Activated T-helper 9 cell treated with anti-CD3 and anti-CD28 coated beads, Interleukin-2, amount 50 U/mL, for 16 hours (primary cell): ENCODE measurements around the gene PPP1R9A.

Experiments
- DNase-seq: peaks from one replicate; pipeline ENCODE4 v3.0.0-alpha.2; 2020; ENCODE audit warnings: low read depth

Gene PPP1R9A

GRCh38 chr7:95263785-95264362 is 356.5 kb downstream of the PPP1R9A start:
- DNase-seq: no peak

GRCh38 chr7:95264363-95264891 is 357.0 kb downstream of the PPP1R9A start:
- no peak for DNase-seq

GRCh38 chr7:95265634-95266033 is 358.2 kb downstream of the PPP1R9A start:
- no peak for DNase-seq

GRCh38 chr7:95267754-95268153 is 360.4 kb downstream of the PPP1R9A start:
- DNase-seq: no peak

GRCh38 chr7:95269640-95270039 is 362.2 kb downstream of the PPP1R9A start:
- no peak for DNase-seq

GRCh38 chr7:95276114-95276513 is 368.7 kb downstream of the PPP1R9A start:
- DNase-seq: no peak

GRCh38 chr7:95279417-95279816 is 372.0 kb downstream of the PPP1R9A start:
- no peak for DNase-seq

GRCh38 chr7:95286096-95286495 is 378.7 kb downstream of the PPP1R9A start:
- DNase-seq: no peak

GRCh38 chr7:95290166-95290830 is 382.9 kb downstream of the PPP1R9A start:
- DNase-seq: no peak

GRCh38 chr7:95295397-95295796 is 388.0 kb downstream of the PPP1R9A start:
- no peak for DNase-seq

- no peak for DNase-seq
These were observed 389.1 kb downstream of the PPP1R9A start for GRCh38 chr7:95296456-95296855.

- DNase-seq: no peak
These were observed 389.6 kb downstream of the PPP1R9A start for GRCh38 chr7:95297041-95297440.

- no peak for DNase-seq
These were observed 390.7 kb downstream of the PPP1R9A start for GRCh38 chr7:95298091-95298490.

GRCh38 chr7:95303013-95303905 is 395.9 kb downstream of the PPP1R9A start:
- no peak for DNase-seq

GRCh38 chr7:95304990-95305389 is 397.6 kb downstream of the PPP1R9A start:
- DNase-seq: no peak

- DNase-seq: no peak
These were observed 402.6 kb downstream of the PPP1R9A start for GRCh38 chr7:95309951-95310350.

GRCh38 chr7:95311389-95311788 is 404.0 kb downstream of the PPP1R9A start:
- DNase-seq: no peak

- DNase-seq: no peak
These were observed 405.2 kb downstream of the PPP1R9A start for GRCh38 chr7:95312561-95312960.

GRCh38 chr7:95316588-95316987 is 409.2 kb downstream of the PPP1R9A start:
- DNase-seq: no peak

GRCh38 chr7:95317546-95317945 is 410.2 kb downstream of the PPP1R9A start:
- no peak for DNase-seq

GRCh38 chr7:95317966-95318365 is 410.6 kb downstream of the PPP1R9A start:
- no peak for DNase-seq

GRCh38 chr7:95318501-95319100 is 411.2 kb downstream of the PPP1R9A start:
- no peak for DNase-seq
